IPS DF 19.7 (cell line): ENCODE data around the gene TBC1D16.
"Not testable (repeated sequence)": the region's sequence is repeated elsewhere in the genome, so short reads cannot be mapped to it uniquely, and the experiment has no call there.

Experiments
- DNase-seq: peaks from one replicate; pipeline ENCODE4 v3.0.0-alpha.2; 2013; ENCODE audit warnings: low read depth, low spot score

TBC1D16 gene

GRCh38 chr17:79916506-79916905 lies 119.2 kb downstream of the TBC1D16 start:
- no peak for DNase-seq

- no peak for DNase-seq
These were observed 119.7 kb downstream of the TBC1D16 start for GRCh38 chr17:79915850-79916430.

GRCh38 chr17:79914813-79915740 lies 120.6 kb downstream of the TBC1D16 start:
- no peak for DNase-seq

GRCh38 chr17:79913896-79914812 lies 121.5 kb downstream of the TBC1D16 start:
- DNase-seq = no peak

GRCh38 chr17:79913451-79913850 lies 122.2 kb downstream of the TBC1D16 start:
- no peak for DNase-seq

GRCh38 chr17:79912552-79913330 lies 122.9 kb downstream of the TBC1D16 start:
- DNase-seq = no peak

- DNase-seq = no peak
These were observed 124.0 kb downstream of the TBC1D16 start for GRCh38 chr17:79911430-79912399.

GRCh38 chr17:79910985-79911361 lies 124.7 kb downstream of the TBC1D16 start:
- DNase-seq = no peak

- DNase-seq = no peak
These were observed 126.6 kb downstream of the TBC1D16 start for GRCh38 chr17:79909121-79909520.

- no peak for DNase-seq
These were observed 127.8 kb downstream of the TBC1D16 start for GRCh38 chr17:79907850-79908249.

GRCh38 chr17:79907217-79907715 lies 128.4 kb downstream of the TBC1D16 start:
- no peak for DNase-seq

GRCh38 chr17:79905832-79906231 lies 129.8 kb downstream of the TBC1D16 start:
- DNase-seq = no peak

GRCh38 chr17:79904865-79905264 lies 130.8 kb downstream of the TBC1D16 start:
- no peak for DNase-seq

- no peak for DNase-seq
These were observed 133.4 kb downstream of the TBC1D16 start for GRCh38 chr17:79902146-79902791.

- no peak for DNase-seq
These were observed 134.5 kb downstream of the TBC1D16 start for GRCh38 chr17:79901131-79901530.

GRCh38 chr17:79899584-79899983 lies 136.1 kb downstream of the TBC1D16 start:
- no peak for DNase-seq

- DNase-seq = no peak
These were observed 138.2 kb downstream of the TBC1D16 start for GRCh38 chr17:79897243-79898063.

- not testable (repeated sequence) for DNase-seq
These were observed 142.2 kb downstream of the TBC1D16 start for GRCh38 chr17:79893457-79893856.
